Endothelial cell of umbilical vein (primary cell): ENCODE results near the gene MAP3K21.

Experiments used
- CTCF ChIP-seq, 2 donors: IDR thresholded peaks; 1 replicate in 1 of 2; 2 replicates in 1 of 2; pipeline ENCODE4 v1.5.1; 2011; ENCODE audit warnings: low read length in 2 of 2, mild to moderate bottlenecking in 2 of 2, moderate library complexity in 2 of 2, control low read depth in 1 of 2, inconsistent platforms in 1 of 2, low read depth in 1 of 2; ENCODE audit not compliant: insufficient read depth in 1 of 2; ENCODE audit errors: extremely low read depth in 1 of 2
- EZH2 ChIP-seq: IDR thresholded peaks from 2 replicates; pipeline ENCODE4 v1.6.1; 2012; ENCODE audit warnings: borderline replicate concordance, low read depth, mild to moderate bottlenecking, moderate library complexity, low read length, inconsistent platforms; ENCODE audit not compliant: severe bottlenecking
- FOS ChIP-seq: IDR thresholded peaks from 2 replicates; pipeline ENCODE4 v1.6.1; 2011; ENCODE audit warnings: mild to moderate bottlenecking, low read length, moderate library complexity, borderline replicate concordance; ENCODE audit not compliant: insufficient read depth
- JUN ChIP-seq: IDR thresholded peaks from 2 replicates; pipeline ENCODE4 v1.6.1; 2011; ENCODE audit warnings: borderline replicate concordance, low read depth; ENCODE audit not compliant: insufficient read length, insufficient read depth
- POLR2A ChIP-seq: IDR thresholded peaks from 2 replicates; pipeline ENCODE4 v1.6.1; 2012; ENCODE audit warnings: low read depth, mild to moderate bottlenecking, control low read depth, low read length
- POLR2AphosphoS5 ChIP-seq: IDR thresholded peaks from 2 replicates; pipeline ENCODE4 v1.6.1; 2012; ENCODE audit warnings: low read depth, mild to moderate bottlenecking, control low read depth, low read length, moderate library complexity; ENCODE audit not compliant: insufficient read depth
- TF ChIP-seq, protein P1 (sequence below): IDR thresholded peaks from 2 replicates; pipeline ENCODE4 v1.6.1; 2011; ENCODE audit not compliant: insufficient read depth, insufficient read length

GRCh38 chr1:233289676-233290075 is 37.8 kb upstream of the MAP3K21 start:
- TF ChIP-seq CTCF (IDR thresholded peaks at IDR 0.05; ENCODE audit: extremely low read depth in 1 of 2, insufficient read depth in 1 of 2, low read depth in 1 of 2, low read length in 2 of 2), result no peak
- no peak for TF ChIP-seq POLR2AphosphoS5
- TF ChIP-seq JUN, result no peak
- no peak for TF ChIP-seq POLR2A
- no peak for TF ChIP-seq EZH2
- TF ChIP-seq, protein P1, sequence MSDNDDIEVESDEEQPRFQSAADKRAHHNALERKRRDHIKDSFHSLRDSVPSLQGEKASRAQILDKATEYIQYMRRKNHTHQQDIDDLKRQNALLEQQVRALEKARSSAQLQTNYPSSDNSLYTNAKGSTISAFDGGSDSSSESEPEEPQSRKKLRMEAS, result no peak
- TF ChIP-seq FOS, result no peak
